Activated B cell treated with CpG ODN at 0.5 μM for 24 hours (primary cell): ENCODE results near the gene HCN4. TPM values are rescaled to one million over a fixed set of nuclear protein-coding genes. Genes with fewer than 3 reads are reported as not detected.

ENCODE experiments used
- ATAC-seq: fragments of 200-7000 bp; cut with Tn5 transposase; one replicate; pipeline ENCODE4 v1.10.0; 2021; ENCODE audit warnings: low read depth, mild to moderate bottlenecking, moderate library complexity
- CTCF ChIA-PET: fragments of 350-600 bp; sonication (Branson Sonifier 250); formaldehyde crosslinking; loops from one replicate; lab custom pipeline; 2021; ENCODE audit warnings: antibody characterized with exemption; lab: Charles Lee
- POLR2A ChIA-PET: fragments of 350-600 bp; sonication (Branson Sonifier 250); formaldehyde crosslinking; loops from one replicate; lab custom pipeline; 2021; ENCODE audit warnings: antibody characterized with exemption; lab: Charles Lee
- DNase-seq: peaks from one replicate; pipeline ENCODE4 v3.0.0; 2022
- H3K27ac Mint-ChIP-seq: one replicate; pipeline ENCODE4 v1.8.0; 2020; ENCODE audit warnings: mixed read lengths
- H3K27me3 Mint-ChIP-seq: one replicate; pipeline ENCODE4 v1.8.0; 2021; ENCODE audit warnings: mixed read lengths
- H3K36me3 Mint-ChIP-seq: one replicate; pipeline ENCODE4 v1.8.0; 2021; ENCODE audit warnings: low read depth, mixed read lengths
- H3K4me1 Mint-ChIP-seq: one replicate; pipeline ENCODE4 v1.8.0; 2021; ENCODE audit warnings: mixed read lengths
- H3K4me3 Mint-ChIP-seq: one replicate; pipeline ENCODE4 v1.8.0; 2020; ENCODE audit warnings: mild to moderate bottlenecking, mixed read lengths
- H3K9me3 Mint-ChIP-seq: one replicate; pipeline ENCODE4 v1.8.0; 2020; ENCODE audit warnings: mixed read lengths
- intact Hi-C: fragments of 100-400 bp; cut with micrococcal nuclease; formaldehyde crosslinking; loops from one replicate; pipeline ENCODE4 v1.15.1; 2024
- total RNA-seq: library from RNA; stranded (reverse); gene quantifications from 2 replicates; pipeline ENCODE4 v1.2.3, GENCODE V29; 2022
- TF ChIP-seq, protein P1 (sequence below): fragments of 200-600 bp; IDR thresholded peaks from one replicate; pipeline ENCODE4 v1.8.0; 2022; ENCODE audit warnings: antibody characterized with exemption, mild to moderate bottlenecking

Gene HCN4
- total RNA-seq, 1 donor from 2014 or later, result not detected

DNA sequence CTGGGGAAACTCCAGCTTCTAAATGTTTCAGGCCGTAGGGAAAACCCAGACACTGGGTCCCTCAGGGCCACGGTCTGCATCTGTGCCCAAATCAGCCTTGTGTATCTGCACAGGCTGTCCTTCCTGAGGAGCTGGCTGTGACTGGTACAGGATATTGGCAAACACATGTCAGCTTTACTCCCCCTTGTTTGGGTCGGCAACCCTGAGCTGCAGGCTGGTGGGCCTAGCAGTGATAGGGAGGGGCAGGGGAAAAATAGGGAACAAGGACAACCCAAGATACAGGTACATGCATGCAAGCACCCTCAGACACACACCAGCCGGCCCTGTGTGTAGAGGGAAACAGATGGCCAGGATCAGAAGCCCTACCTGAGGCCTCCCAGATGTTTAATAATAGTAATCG lies 28.7 kb upstream of the HCN4 start:
- Mint-ChIP-seq H3K9me3 (no peaks in the 10 kb centered on the region), H3K36me3 (no peaks in the 10 kb centered on the region), H3K4me1 (no peaks in the 10 kb centered on the region), H3K4me3 (no peak overlapping the region), H3K27me3 (peaks cover 5% of the 10 kb centered on the region), H3K27ac (no peak overlapping the region)
- ChIA-PET POLR2A (no interaction called here), CTCF (no interaction called here)
- DNase-seq (no peak), ATAC-seq (no peak)
- intact Hi-C loops, result no loop called here
- TF ChIP-seq, protein P1, sequence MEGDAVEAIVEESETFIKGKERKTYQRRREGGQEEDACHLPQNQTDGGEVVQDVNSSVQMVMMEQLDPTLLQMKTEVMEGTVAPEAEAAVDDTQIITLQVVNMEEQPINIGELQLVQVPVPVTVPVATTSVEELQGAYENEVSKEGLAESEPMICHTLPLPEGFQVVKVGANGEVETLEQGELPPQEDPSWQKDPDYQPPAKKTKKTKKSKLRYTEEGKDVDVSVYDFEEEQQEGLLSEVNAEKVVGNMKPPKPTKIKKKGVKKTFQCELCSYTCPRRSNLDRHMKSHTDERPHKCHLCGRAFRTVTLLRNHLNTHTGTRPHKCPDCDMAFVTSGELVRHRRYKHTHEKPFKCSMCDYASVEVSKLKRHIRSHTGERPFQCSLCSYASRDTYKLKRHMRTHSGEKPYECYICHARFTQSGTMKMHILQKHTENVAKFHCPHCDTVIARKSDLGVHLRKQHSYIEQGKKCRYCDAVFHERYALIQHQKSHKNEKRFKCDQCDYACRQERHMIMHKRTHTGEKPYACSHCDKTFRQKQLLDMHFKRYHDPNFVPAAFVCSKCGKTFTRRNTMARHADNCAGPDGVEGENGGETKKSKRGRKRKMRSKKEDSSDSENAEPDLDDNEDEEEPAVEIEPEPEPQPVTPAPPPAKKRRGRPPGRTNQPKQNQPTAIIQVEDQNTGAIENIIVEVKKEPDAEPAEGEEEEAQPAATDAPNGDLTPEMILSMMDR, result no peak

DNA sequence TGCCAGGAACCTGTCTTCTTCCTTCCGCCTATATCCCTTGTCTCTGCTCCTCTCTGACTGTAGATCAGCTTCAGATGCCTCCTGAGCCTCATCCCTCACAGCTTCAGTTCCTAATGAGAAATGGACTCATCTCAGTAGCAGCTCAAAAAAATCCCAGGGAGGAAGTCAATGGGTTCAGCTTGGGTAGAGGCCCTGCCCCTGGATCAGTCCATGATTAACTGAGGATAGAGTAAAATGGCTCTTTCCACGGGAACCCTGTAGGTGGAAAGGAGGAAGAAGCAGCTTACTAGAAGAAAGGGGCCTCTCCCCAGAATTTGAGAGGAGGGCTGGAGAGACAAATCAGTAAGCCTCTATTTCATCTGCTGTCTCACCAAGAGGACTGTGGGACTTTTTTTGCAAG lies 26.9 kb upstream of the HCN4 start:
- Mint-ChIP-seq H3K4me1 (no peaks in the 10 kb centered on the region), H3K9me3 (no peaks in the 10 kb centered on the region), H3K36me3 (no peaks in the 10 kb centered on the region), H3K4me3 (no peak overlapping the region), H3K27ac (no peak overlapping the region), H3K27me3 (peaks cover 5% of the 10 kb centered on the region)
- ATAC-seq (no peak), DNase-seq (no peak)
- POLR2A ChIA-PET, result no interaction called here
- TF ChIP-seq, protein P1, result no peak
- intact Hi-C loops, result no loop called here
- CTCF ChIA-PET, result no interaction called here

DNA sequence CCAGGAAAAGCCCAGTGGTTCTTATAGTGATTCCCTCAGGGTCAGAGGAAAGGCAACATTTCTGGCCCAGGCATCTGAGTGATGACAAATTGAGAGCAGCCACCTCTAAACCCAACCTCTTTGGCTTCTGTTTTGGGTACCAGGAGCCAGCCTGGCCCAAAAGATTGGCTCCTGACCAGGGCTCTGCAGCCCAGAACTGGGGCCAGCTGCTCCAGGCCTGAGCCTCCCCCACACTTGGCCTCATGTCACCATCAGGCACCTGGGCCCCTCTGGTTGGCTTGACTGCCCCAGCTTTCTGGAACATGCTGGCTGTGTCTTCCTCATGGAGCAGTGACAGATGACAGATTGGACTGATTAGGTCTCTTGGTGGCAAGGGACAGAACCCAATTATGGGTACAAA lies 26.0 kb upstream of the HCN4 start:
- ChIA-PET CTCF (no interaction called here), POLR2A (no interaction called here)
- H3K27me3 Mint-ChIP-seq, result peaks cover 5% of the 10 kb centered on the region
- H3K27ac Mint-ChIP-seq, result no peak overlapping the region
- no peaks in the 10 kb centered on the region for H3K36me3 Mint-ChIP-seq
- DNase-seq (no peak), ATAC-seq (no peak)
- no peaks in the 10 kb centered on the region for H3K9me3 Mint-ChIP-seq
- H3K4me3 Mint-ChIP-seq, result no peak overlapping the region
- H3K4me1 Mint-ChIP-seq, result no peaks in the 10 kb centered on the region
- TF ChIP-seq, protein P1, result no peak
- intact Hi-C loops, result no loop called here

DNA sequence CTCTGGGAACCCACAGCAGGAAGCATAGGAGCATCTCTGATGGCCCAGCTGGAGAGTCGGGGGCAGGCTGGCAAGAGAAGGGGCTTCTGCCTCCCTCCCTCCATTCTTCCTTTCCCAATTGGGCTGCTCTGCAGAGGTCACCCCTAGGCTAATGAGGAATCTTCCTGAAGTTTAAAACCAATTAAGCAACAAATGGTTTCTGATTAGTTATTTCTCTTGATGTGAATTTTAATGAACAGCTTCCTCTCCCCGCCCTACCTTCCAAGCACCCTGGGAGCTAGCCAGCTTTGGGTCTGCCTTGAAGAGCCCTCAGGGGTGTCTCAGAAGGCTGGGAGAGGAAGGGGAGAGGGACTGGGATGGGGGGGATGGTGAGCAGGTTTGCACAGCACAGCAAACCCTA lies 24.6 kb upstream of the HCN4 start:
- ATAC-seq (no peak), DNase-seq (no peak)
- Mint-ChIP-seq H3K4me1 (no peaks in the 10 kb centered on the region), H3K36me3 (no peaks in the 10 kb centered on the region), H3K9me3 (no peaks in the 10 kb centered on the region), H3K4me3 (no peak overlapping the region), H3K27me3 (peaks cover 7% of the 10 kb centered on the region), H3K27ac (no peak overlapping the region)
- ChIA-PET POLR2A (no interaction called here), CTCF (no interaction called here)
- intact Hi-C loops, result no loop called here
- TF ChIP-seq, protein P1, result no peak

DNA sequence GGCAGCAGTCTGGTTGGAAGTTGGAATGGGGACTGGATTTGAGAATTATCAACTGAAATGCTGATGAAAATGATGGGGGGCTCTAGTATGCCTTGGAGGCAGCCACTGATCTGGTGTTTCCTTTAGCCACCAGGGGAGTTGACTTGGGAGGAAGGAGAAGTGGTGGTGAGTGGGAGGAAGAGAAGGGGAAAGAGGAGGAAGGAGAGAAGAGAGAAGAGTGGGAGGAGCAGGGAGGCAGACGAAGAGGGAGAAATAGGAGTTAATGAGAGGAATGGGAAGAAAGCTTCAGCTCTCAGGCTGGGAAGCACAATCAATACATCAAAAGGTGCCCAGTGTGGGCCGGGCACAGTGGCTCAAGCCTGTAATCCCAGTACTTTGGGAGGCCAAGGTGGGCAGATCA lies 23.3 kb upstream of the HCN4 start:
- intact Hi-C loops, result no loop called here
- ATAC-seq (no peak), DNase-seq (no peak)
- Mint-ChIP-seq H3K27ac (no peak overlapping the region), H3K9me3 (no peaks in the 10 kb centered on the region), H3K36me3 (no peaks in the 10 kb centered on the region), H3K4me1 (no peaks in the 10 kb centered on the region), H3K4me3 (no peak overlapping the region), H3K27me3 (peaks cover 7% of the 10 kb centered on the region)
- ChIA-PET CTCF (no interaction called here), POLR2A (no interaction called here)
- TF ChIP-seq, protein P1, result no peak
